HepG2 (cell line): ENCODE results near the gene TIMM9. TPM values are rescaled to one million over a fixed set of nuclear protein-coding genes. Genes with fewer than 3 reads are reported as not detected.

Experiments
- ARNT ChIP-seq: fragments of 450-650 bp; IDR thresholded peaks from 2 replicates; pipeline ENCODE4 v1.6.1; 2017
- ATF2 ChIP-seq: sonication (generic); formaldehyde crosslinking; IDR thresholded peaks from 2 replicates; pipeline ENCODE4 v1.4.0; 2020; ENCODE audit warnings: missing genetic modification reagents
- HDAC1 ChIP-seq: sonication (generic); formaldehyde crosslinking; IDR thresholded peaks from 2 replicates; pipeline ENCODE4 v1.5.1; 2020; ENCODE audit warnings: mild to moderate bottlenecking, missing genetic modification reagents
- IKZF1 ChIP-seq: fragments of 450-650 bp; IDR thresholded peaks from 2 replicates; pipeline ENCODE4 v1.7.1; 2016
- NFE2L2 ChIP-seq: fragments of 150-350 bp; IDR thresholded peaks from 2 replicates; pipeline ENCODE4 v1.6.1; 2014; ENCODE audit warnings: low read length
- RAD51 ChIP-seq: fragments of 450-650 bp; IDR thresholded peaks from 2 replicates; pipeline ENCODE4 v1.6.1; 2016; ENCODE audit warnings: borderline replicate concordance
- SP2 ChIP-seq: sonication (generic); formaldehyde crosslinking; IDR thresholded peaks from 2 replicates; pipeline ENCODE4 v1.5.1; 2020; ENCODE audit warnings: mild to moderate bottlenecking, missing genetic modification reagents
- TBL1XR1 ChIP-seq: fragments of 150-350 bp; IDR thresholded peaks from 2 replicates; pipeline ENCODE4 v1.6.1; 2014; ENCODE audit warnings: borderline replicate concordance, low read length; ENCODE audit not compliant: partially characterized antibody
- TEAD2 ChIP-seq: sonication (generic); formaldehyde crosslinking; IDR thresholded peaks from 2 replicates; pipeline ENCODE4 v1.9.0; 2021; ENCODE audit warnings: missing genetic modification reagents
- THYN1 ChIP-seq: sonication (generic); formaldehyde crosslinking; IDR thresholded peaks from 2 replicates; pipeline ENCODE4 v1.8.1; 2023; ENCODE audit warnings: low read depth, mild to moderate bottlenecking, moderate library complexity, missing genetic modification reagents, borderline replicate concordance
- ZNF337 ChIP-seq: sonication (generic); formaldehyde crosslinking; IDR thresholded peaks from 2 replicates; pipeline ENCODE4 v1.5.1; 2020; ENCODE audit warnings: missing genetic modification reagents, low read depth, mild to moderate bottlenecking, borderline replicate concordance
- ZNF354B ChIP-seq: sonication (generic); formaldehyde crosslinking; IDR thresholded peaks from 2 replicates; pipeline ENCODE4 v1.8.0; 2022; ENCODE audit warnings: mild to moderate bottlenecking, missing genetic modification reagents
- ZNF619 ChIP-seq: sonication (generic); formaldehyde crosslinking; IDR thresholded peaks from 2 replicates; pipeline ENCODE4 v1.4.0; 2020; ENCODE audit warnings: mild to moderate bottlenecking, missing genetic modification reagents
- ZNF761 ChIP-seq: sonication (generic); formaldehyde crosslinking; conservative IDR thresholded peaks from 2 replicates; pipeline ENCODE4 v1.4.0; 2020; ENCODE audit warnings: mild to moderate bottlenecking, missing genetic modification reagents
- ZNF776 ChIP-seq: sonication (generic); formaldehyde crosslinking; IDR thresholded peaks from 2 replicates; pipeline ENCODE4 v1.4.0; 2020; ENCODE audit warnings: mild to moderate bottlenecking, missing genetic modification reagents
- polyA plus RNA-seq, 8 experiments: library from polyadenylated mRNA; depleted of rRNA in 3 of 8; stranded (reverse) in 7 of 8; unstranded in 1 of 8; fragments of >200 nt; fragmentation: Illumina TruSeq in 4 of 8; extraction: Trizol in 4 of 8; gene quantifications; 2 replicates each; pipeline versions ENCODE4 v1.2.1 to v1.2.3, GENCODE V29; 2011 to 2016; ENCODE audit warnings: low read depth in 4 of 8, missing spikeins in 1 of 8, mixed read lengths in 1 of 8; ENCODE audit not compliant: insufficient read depth in 1 of 8
- total RNA-seq, 5 experiments: library from RNA; depleted of rRNA; stranded (reverse); fragments of >200 nt; fragmentation: Illumina TruSeq; extraction: Trizol; gene quantifications; 2 replicates each; pipeline ENCODE4 v1.2.3, GENCODE V29; 2016; ENCODE audit warnings: low read depth in 1 of 5
- TF ChIP-seq, protein P1 (sequence below): sonication (generic); formaldehyde crosslinking; IDR thresholded peaks from 2 replicates; pipeline ENCODE4 v1.4.0; 2020; ENCODE audit warnings: mild to moderate bottlenecking, missing genetic modification reagents
- TF ChIP-seq, protein P2 (sequence below): sonication (generic); formaldehyde crosslinking; IDR thresholded peaks from 2 replicates; pipeline ENCODE4 v1.5.1; 2020; ENCODE audit warnings: missing genetic modification reagents, mild to moderate bottlenecking, borderline replicate concordance
- TF ChIP-seq, protein P3 (sequence below): sonication (generic); formaldehyde crosslinking; IDR thresholded peaks from 2 replicates; pipeline ENCODE4 v1.5.0; 2020; ENCODE audit warnings: mild to moderate bottlenecking, missing genetic modification reagents, moderate library complexity
- TF ChIP-seq, protein P4 (sequence below): IDR thresholded peaks from 2 replicates; pipeline ENCODE4 v1.6.1; 2016; ENCODE audit warnings: low read depth, borderline replicate concordance

The TIMM9 gene
- total and polyA plus RNA-seq, 2 of the 13 experiments (the other 11 are each of a cell fraction or from before 2014, with no cell fraction given): 30.5 to 42.5 TPM

GRCh38 chr14:58426670-58427280, 556 bp downstream of the TIMM9 start (continued):
- TF ChIP-seq HDAC1 (CRISPR knock-in tag) (peak; percentile 87), NFE2L2 (no peak), TEAD2 (CRISPR knock-in tag) (no peak), RAD51 (0 out of 2 replicates have a peak, but pooled peaks have one; percentile 19), ZNF337 (CRISPR knock-in tag) (no peak), TBL1XR1 (peak; percentile 1), ARNT (no peak), ATF2 (CRISPR knock-in tag) (no peak), ZNF354B (0 out of 2 replicates have a peak, but pooled peaks have one; percentile 56), ZNF776 (no peak), IKZF1 (no peak), ZNF761 (CRISPR knock-in tag) (peak; percentile 86; the same call in 1 of the 2 replicates), THYN1 (CRISPR knock-in tag) (no peak), SP2 (no peak), ZNF619 (CRISPR knock-in tag) (no peak)
- TF ChIP-seq, protein P1, sequence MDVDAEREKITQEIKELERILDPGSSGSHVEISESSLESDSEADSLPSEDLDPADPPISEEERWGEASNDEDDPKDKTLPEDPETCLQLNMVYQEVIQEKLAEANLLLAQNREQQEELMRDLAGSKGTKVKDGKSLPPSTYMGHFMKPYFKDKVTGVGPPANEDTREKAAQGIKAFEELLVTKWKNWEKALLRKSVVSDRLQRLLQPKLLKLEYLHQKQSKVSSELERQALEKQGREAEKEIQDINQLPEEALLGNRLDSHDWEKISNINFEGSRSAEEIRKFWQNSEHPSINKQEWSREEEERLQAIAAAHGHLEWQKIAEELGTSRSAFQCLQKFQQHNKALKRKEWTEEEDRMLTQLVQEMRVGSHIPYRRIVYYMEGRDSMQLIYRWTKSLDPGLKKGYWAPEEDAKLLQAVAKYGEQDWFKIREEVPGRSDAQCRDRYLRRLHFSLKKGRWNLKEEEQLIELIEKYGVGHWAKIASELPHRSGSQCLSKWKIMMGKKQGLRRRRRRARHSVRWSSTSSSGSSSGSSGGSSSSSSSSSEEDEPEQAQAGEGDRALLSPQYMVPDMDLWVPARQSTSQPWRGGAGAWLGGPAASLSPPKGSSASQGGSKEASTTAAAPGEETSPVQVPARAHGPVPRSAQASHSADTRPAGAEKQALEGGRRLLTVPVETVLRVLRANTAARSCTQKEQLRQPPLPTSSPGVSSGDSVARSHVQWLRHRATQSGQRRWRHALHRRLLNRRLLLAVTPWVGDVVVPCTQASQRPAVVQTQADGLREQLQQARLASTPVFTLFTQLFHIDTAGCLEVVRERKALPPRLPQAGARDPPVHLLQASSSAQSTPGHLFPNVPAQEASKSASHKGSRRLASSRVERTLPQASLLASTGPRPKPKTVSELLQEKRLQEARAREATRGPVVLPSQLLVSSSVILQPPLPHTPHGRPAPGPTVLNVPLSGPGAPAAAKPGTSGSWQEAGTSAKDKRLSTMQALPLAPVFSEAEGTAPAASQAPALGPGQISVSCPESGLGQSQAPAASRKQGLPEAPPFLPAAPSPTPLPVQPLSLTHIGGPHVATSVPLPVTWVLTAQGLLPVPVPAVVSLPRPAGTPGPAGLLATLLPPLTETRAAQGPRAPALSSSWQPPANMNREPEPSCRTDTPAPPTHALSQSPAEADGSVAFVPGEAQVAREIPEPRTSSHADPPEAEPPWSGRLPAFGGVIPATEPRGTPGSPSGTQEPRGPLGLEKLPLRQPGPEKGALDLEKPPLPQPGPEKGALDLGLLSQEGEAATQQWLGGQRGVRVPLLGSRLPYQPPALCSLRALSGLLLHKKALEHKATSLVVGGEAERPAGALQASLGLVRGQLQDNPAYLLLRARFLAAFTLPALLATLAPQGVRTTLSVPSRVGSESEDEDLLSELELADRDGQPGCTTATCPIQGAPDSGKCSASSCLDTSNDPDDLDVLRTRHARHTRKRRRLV (CRISPR knock-in tag): 0 out of 2 replicates have a peak, but pooled peaks have one; percentile 14
- TF ChIP-seq, protein P2, sequence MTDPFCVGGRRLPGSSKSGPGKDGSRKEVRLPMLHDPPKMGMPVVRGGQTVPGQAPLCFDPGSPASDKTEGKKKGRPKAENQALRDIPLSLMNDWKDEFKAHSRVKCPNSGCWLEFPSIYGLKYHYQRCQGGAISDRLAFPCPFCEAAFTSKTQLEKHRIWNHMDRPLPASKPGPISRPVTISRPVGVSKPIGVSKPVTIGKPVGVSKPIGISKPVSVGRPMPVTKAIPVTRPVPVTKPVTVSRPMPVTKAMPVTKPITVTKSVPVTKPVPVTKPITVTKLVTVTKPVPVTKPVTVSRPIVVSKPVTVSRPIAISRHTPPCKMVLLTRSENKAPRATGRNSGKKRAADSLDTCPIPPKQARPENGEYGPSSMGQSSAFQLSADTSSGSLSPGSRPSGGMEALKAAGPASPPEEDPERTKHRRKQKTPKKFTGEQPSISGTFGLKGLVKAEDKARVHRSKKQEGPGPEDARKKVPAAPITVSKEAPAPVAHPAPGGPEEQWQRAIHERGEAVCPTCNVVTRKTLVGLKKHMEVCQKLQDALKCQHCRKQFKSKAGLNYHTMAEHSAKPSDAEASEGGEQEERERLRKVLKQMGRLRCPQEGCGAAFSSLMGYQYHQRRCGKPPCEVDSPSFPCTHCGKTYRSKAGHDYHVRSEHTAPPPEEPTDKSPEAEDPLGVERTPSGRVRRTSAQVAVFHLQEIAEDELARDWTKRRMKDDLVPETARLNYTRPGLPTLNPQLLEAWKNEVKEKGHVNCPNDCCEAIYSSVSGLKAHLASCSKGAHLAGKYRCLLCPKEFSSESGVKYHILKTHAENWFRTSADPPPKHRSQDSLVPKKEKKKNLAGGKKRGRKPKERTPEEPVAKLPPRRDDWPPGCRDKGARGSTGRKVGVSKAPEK (CRISPR knock-in tag): no peak
- TF ChIP-seq, protein P3, sequence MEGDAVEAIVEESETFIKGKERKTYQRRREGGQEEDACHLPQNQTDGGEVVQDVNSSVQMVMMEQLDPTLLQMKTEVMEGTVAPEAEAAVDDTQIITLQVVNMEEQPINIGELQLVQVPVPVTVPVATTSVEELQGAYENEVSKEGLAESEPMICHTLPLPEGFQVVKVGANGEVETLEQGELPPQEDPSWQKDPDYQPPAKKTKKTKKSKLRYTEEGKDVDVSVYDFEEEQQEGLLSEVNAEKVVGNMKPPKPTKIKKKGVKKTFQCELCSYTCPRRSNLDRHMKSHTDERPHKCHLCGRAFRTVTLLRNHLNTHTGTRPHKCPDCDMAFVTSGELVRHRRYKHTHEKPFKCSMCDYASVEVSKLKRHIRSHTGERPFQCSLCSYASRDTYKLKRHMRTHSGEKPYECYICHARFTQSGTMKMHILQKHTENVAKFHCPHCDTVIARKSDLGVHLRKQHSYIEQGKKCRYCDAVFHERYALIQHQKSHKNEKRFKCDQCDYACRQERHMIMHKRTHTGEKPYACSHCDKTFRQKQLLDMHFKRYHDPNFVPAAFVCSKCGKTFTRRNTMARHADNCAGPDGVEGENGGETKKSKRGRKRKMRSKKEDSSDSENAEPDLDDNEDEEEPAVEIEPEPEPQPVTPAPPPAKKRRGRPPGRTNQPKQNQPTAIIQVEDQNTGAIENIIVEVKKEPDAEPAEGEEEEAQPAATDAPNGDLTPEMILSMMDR (CRISPR knock-in tag): no peak
- TF ChIP-seq, protein P4, sequence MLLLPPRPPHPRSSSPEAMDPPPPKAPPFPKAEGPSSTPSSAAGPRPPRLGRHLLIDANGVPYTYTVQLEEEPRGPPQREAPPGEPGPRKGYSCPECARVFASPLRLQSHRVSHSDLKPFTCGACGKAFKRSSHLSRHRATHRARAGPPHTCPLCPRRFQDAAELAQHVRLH (CRISPR knock-in tag): no peak
